ENCODE data around the gene PATE3. TPM values are rescaled to one million over a fixed set of nuclear protein-coding genes. Genes with fewer than 3 reads are reported as not detected.

Gene PATE3
- total and polyA plus RNA-seq, 2 of the 4 experiments (the other 2 are of a cell fraction), result not detected

DNA sequence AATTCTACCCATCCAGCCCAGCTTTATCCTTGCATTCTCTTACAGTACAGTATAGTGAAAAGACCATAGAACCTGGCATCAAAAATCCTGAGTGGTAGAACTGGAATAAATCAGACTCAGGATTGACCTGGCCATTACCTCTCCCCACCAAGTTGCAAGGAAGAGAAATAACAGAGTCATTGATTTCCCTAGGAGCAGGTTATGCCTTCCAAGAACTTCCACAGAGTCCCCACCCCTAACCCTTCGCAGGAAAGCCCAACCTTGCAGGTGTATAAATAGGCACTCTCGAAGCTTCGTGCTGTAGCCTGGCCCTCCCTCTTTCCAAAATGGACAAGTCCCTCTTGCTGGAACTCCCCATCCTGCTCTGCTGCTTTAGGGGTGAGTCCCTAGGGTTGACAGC lies 41.9 kb upstream of the PATE3 start, which contains the start of gene PATE1:
TSS of gene PATE1 (plus strand) at position 301 of the 400 bp plus-strand sequence. CDS start at position 327, 26 bp downstream.
- Histone ChIP-seq H3K9me1 (ENCODE audit: insufficient read depth, low read length) (no peaks in the 10 kb centered on the region), H4K20me1 (ENCODE audit: insufficient read depth, low read length) (no peaks in the 10 kb centered on the region), H4K5ac (ENCODE audit: low read depth, low read length) (no peak within 1 kb of the TSS), H3K79me1 (ENCODE audit: low read depth in 1 of 2, low read length in 2 of 2) (no peaks in the 10 kb centered on the region), H3K9ac (ENCODE audit: low read depth, low read length) (no peak within 1 kb of the TSS), H4K91ac (ENCODE audit: insufficient read depth, low read depth, low read length) (no peak within 1 kb of the TSS), H3K4ac (ENCODE audit: low read depth, low read length) (no peak within 1 kb of the TSS), H3K27me3 (ENCODE audit: control insufficient read depth, insufficient read depth, low read length) (peaks cover 1% of the 10 kb centered on the region; the same call in 1 of the 2 replicates), H3K9me3 (ENCODE audit: control insufficient read depth, insufficient read depth, low read length) (no peaks in the 10 kb centered on the region), H3K36me3 (ENCODE audit: control insufficient read depth, insufficient read depth, low read length) (no peaks in the 10 kb centered on the region), H2AK5ac (ENCODE audit: low read depth, low read length) (no peak within 1 kb of the TSS), H2BK120ac (ENCODE audit: low read depth, low read length) (no peak within 1 kb of the TSS), H2BK5ac (ENCODE audit: low read depth, low read length, poor library complexity, severe bottlenecking) (no peak within 1 kb of the TSS), H3K27ac (ENCODE audit: insufficient read depth, low read length) (no peak within 1 kb of the TSS), H3K4me2 (ENCODE audit: low read depth, low read length) (no peak within 1 kb of the TSS), H2BK20ac (ENCODE audit: low read depth, low read length) (no peak within 1 kb of the TSS), H2AK9ac (replicated peaks; ENCODE audit: low read depth, low read length, poor library complexity) (no peak within 1 kb of the TSS), H3K4me3 (ENCODE audit: insufficient read depth, low read depth, low read length) (no peak within 1 kb of the TSS), H3K56ac (ENCODE audit: extremely low read depth, insufficient read depth, low read length) (no peak within 1 kb of the TSS), H4K8ac (ENCODE audit: low read depth in 2 of 2, low read length in 2 of 2) (no peak within 1 kb of the TSS), H3K18ac (ENCODE audit: low read depth, low read length) (no peak within 1 kb of the TSS), H2BK15ac (ENCODE audit: low read depth, low read length) (no peak within 1 kb of the TSS), H3K23ac (ENCODE audit: low read depth, low read length) (no peak within 1 kb of the TSS), H3K4me1 (ENCODE audit: control insufficient read depth, insufficient read depth, low read length) (no peaks in the 10 kb centered on the region), H2AFZ (replicated peaks; ENCODE audit: low read length, poor library complexity) (no peak within 1 kb of the TSS), H3K14ac (replicated peaks; ENCODE audit: low read depth, low read length) (no peak within 1 kb of the TSS)
- no TSS peak for BruUV-seq (replicated peaks)
- CTCF ChIA-PET, result no interaction called here
- in situ Hi-C loops (cut with MboI; ENCODE audit: low sequenced_read_pairs) (no loop called here), dilution Hi-C loops (cut with HindIII; ENCODE audit: low sequenced_read_pairs, unreplicated experiment) (no loop called here), intact Hi-C loops (cut with micrococcal nuclease) (no loop called here)
- no peak for DNase-seq
- no CpG with 5 or more reads among the region's 3 CpGs for WGBS, 2 experiments (ENCODE audit: extremely low coverage in 2 of 2, insufficient read length in 1 of 2)
- ATAC-seq (ENCODE audit: low read depth), result no peak
- POLR2A ChIA-PET (ENCODE audit: unreplicated experiment), result no interaction called here
- TF ChIP-seq NFE2L2 (IDR thresholded peaks at IDR 0.05; ENCODE audit: low read depth, low read length), result no peak
- no peak for TF ChIP-seq MAFK (IDR thresholded peaks at IDR 0.05; ENCODE audit: low read depth, low read length)
- no peak for TF ChIP-seq MAZ (IDR thresholded peaks at IDR 0.05; ENCODE audit: borderline replicate concordance, low read depth, low read length)
- TF ChIP-seq, protein P1, sequence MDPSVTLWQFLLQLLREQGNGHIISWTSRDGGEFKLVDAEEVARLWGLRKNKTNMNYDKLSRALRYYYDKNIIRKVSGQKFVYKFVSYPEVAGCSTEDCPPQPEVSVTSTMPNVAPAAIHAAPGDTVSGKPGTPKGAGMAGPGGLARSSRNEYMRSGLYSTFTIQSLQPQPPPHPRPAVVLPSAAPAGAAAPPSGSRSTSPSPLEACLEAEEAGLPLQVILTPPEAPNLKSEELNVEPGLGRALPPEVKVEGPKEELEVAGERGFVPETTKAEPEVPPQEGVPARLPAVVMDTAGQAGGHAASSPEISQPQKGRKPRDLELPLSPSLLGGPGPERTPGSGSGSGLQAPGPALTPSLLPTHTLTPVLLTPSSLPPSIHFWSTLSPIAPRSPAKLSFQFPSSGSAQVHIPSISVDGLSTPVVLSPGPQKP (IDR thresholded peaks at IDR 0.05; ENCODE audit: borderline replicate concordance, low read depth, low read length), result no peak
- TF ChIP-seq, protein P2, sequence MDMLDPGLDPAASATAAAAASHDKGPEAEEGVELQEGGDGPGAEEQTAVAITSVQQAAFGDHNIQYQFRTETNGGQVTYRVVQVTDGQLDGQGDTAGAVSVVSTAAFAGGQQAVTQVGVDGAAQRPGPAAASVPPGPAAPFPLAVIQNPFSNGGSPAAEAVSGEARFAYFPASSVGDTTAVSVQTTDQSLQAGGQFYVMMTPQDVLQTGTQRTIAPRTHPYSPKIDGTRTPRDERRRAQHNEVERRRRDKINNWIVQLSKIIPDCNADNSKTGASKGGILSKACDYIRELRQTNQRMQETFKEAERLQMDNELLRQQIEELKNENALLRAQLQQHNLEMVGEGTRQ (IDR thresholded peaks at IDR 0.05; ENCODE audit: low read depth, low read length), result no peak
- TF ChIP-seq CHD1 (IDR thresholded peaks at IDR 0.05; ENCODE audit: low read depth, low read length), result no peak
- TF ChIP-seq MXI1 (IDR thresholded peaks at IDR 0.05; ENCODE audit: borderline replicate concordance, low read depth, low read length), result no peak
- no peak for TF ChIP-seq BHLHE40 (IDR thresholded peaks at IDR 0.05; ENCODE audit: low read depth, low read length)
- no peak for TF ChIP-seq RCOR1 (IDR thresholded peaks at IDR 0.05; ENCODE audit: insufficient replicate concordance, low read length)
- TF ChIP-seq POLR2A (IDR thresholded peaks at IDR 0.05; ENCODE audit: low read depth, low read length), result no peak
- TF ChIP-seq SMC3 (IDR thresholded peaks at IDR 0.05; ENCODE audit: low read depth, low read length), result no peak
- no peak for TF ChIP-seq FOS (IDR thresholded peaks at IDR 0.05; ENCODE audit: low read depth, low read length)
- TF ChIP-seq RFX5 (IDR thresholded peaks at IDR 0.05; ENCODE audit: low read depth, low read length), result no peak
- TF ChIP-seq RAD21 (IDR thresholded peaks at IDR 0.05; ENCODE audit: low read length), result no peak
